HepG2 (cell line): ENCODE results near the gene ATAD3C. TPM values are rescaled to one million over a fixed set of nuclear protein-coding genes. Genes with fewer than 3 reads are reported as not detected.

Experiments used
- ARHGAP35 ChIP-seq: sonication (generic); formaldehyde crosslinking; IDR thresholded peaks from 2 replicates; pipeline ENCODE4 v1.9.0; 2022; ENCODE audit warnings: mild to moderate bottlenecking, inconsistent platforms, moderate library complexity, missing genetic modification reagents, borderline replicate concordance
- ATRX ChIP-seq: sonication (generic); formaldehyde crosslinking; IDR thresholded peaks from 2 replicates; pipeline ENCODE4 v1.4.0; 2020; ENCODE audit warnings: missing genetic modification reagents, borderline replicate concordance
- BRF2 ChIP-seq: sonication (generic); formaldehyde crosslinking; IDR thresholded peaks from 2 replicates; pipeline ENCODE4 v1.8.1; 2022; ENCODE audit warnings: mild to moderate bottlenecking, missing genetic modification reagents
- CTCF ChIP-seq: sonication (generic); formaldehyde crosslinking; IDR thresholded peaks from 2 replicates; pipeline ENCODE4 v1.5.0; 2020; ENCODE audit warnings: mild to moderate bottlenecking, missing genetic modification reagents, moderate library complexity
- DNMT1 ChIP-seq: sonication (generic); formaldehyde crosslinking; IDR thresholded peaks from 2 replicates; pipeline ENCODE4 v1.5.1; 2020; ENCODE audit warnings: mild to moderate bottlenecking, missing genetic modification reagents
- FOXA1 ChIP-seq, 2 experiments: fragments of 450-650 bp in 1 of 2; sonication (generic) in 1 of 2; formaldehyde crosslinking in 1 of 2; IDR thresholded peaks; 2 replicates each; pipeline versions ENCODE4 v1.4.0 to v1.6.1; 2016 to 2020; ENCODE audit warnings: missing genetic modification reagents in 1 of 2
- LCORL ChIP-seq, 2 experiments: fragments of 450-650 bp in 1 of 2; sonication (generic) in 1 of 2; formaldehyde crosslinking in 1 of 2; IDR thresholded peaks; 2 replicates each; pipeline versions ENCODE4 v1.5.0 to v1.6.1; 2017 to 2020; ENCODE audit warnings: antibody characterized with exemption in 1 of 2, missing genetic modification reagents in 1 of 2
- MXD4 ChIP-seq: IDR thresholded peaks from 2 replicates; pipeline ENCODE4 v1.6.1; 2016; ENCODE audit warnings: mild to moderate bottlenecking, missing biosample characterization, missing genetic modification reagents
- SOX5 ChIP-seq: IDR thresholded peaks from 2 replicates; pipeline ENCODE4 v1.6.1; 2016; ENCODE audit warnings: borderline replicate concordance
- SRSF1 ChIP-seq: fragments of 200-400 bp; formaldehyde crosslinking; optimal IDR thresholded peaks from 2 replicates; pipeline ENCODE3; 2017; ENCODE audit warnings: mild to moderate bottlenecking, low read depth, low read length, moderate library complexity
- SYNCRIP ChIP-seq: fragments of 200-400 bp; formaldehyde crosslinking; IDR thresholded peaks from 2 replicates; pipeline ENCODE4 v1.6.1; 2018; ENCODE audit warnings: mild to moderate bottlenecking, low read depth, low read length; ENCODE audit not compliant: insufficient read depth
- WIZ ChIP-seq: sonication (generic); formaldehyde crosslinking; IDR thresholded peaks from 2 replicates; pipeline ENCODE4 v1.5.1; 2020; ENCODE audit warnings: mild to moderate bottlenecking, missing genetic modification reagents
- ZBTB1 ChIP-seq: sonication (generic); formaldehyde crosslinking; IDR thresholded peaks from 2 replicates; pipeline ENCODE4 v1.4.0; 2020; ENCODE audit warnings: missing genetic modification reagents, borderline replicate concordance
- ZFP90 ChIP-seq: sonication (generic); formaldehyde crosslinking; IDR thresholded peaks from 2 replicates; pipeline ENCODE4 v1.8.0; 2022; ENCODE audit warnings: missing genetic modification reagents, mild to moderate bottlenecking, inconsistent platforms, borderline replicate concordance
- ZFYVE20 ChIP-seq: sonication (generic); formaldehyde crosslinking; IDR thresholded peaks from 2 replicates; pipeline ENCODE4 v1.8.0; 2023; ENCODE audit warnings: low read depth, mild to moderate bottlenecking, moderate library complexity, missing genetic modification reagents, borderline replicate concordance
- ZNF318 ChIP-seq: sonication (generic); formaldehyde crosslinking; IDR thresholded peaks from 2 replicates; pipeline ENCODE4 v1.4.0; 2020; ENCODE audit warnings: mild to moderate bottlenecking, missing genetic modification reagents
- ZNF331 ChIP-seq: sonication (generic); formaldehyde crosslinking; IDR thresholded peaks from 2 replicates; pipeline ENCODE4 v1.4.0; 2020; ENCODE audit warnings: missing genetic modification reagents
- ZNF773 ChIP-seq: sonication (generic); formaldehyde crosslinking; IDR thresholded peaks from 2 replicates; pipeline ENCODE4 v1.4.0; 2020; ENCODE audit warnings: missing genetic modification reagents, borderline replicate concordance
- ZNF841 ChIP-seq: sonication (generic); formaldehyde crosslinking; IDR thresholded peaks from 2 replicates; pipeline ENCODE4 v1.8.1; 2023; ENCODE audit warnings: missing genetic modification reagents, borderline replicate concordance
- ZNF891 ChIP-seq: sonication (generic); formaldehyde crosslinking; IDR thresholded peaks from 2 replicates; pipeline ENCODE4 v1.5.0; 2020; ENCODE audit warnings: mild to moderate bottlenecking, missing genetic modification reagents
- polyA plus RNA-seq, 8 experiments: library from polyadenylated mRNA; depleted of rRNA in 3 of 8; stranded (reverse) in 7 of 8; unstranded in 1 of 8; fragments of >200 nt; fragmentation: Illumina TruSeq in 4 of 8; extraction: Trizol in 4 of 8; gene quantifications; 2 replicates each; pipeline versions ENCODE4 v1.2.1 to v1.2.3, GENCODE V29; 2011 to 2016; ENCODE audit warnings: low read depth in 4 of 8, missing spikeins in 1 of 8, mixed read lengths in 1 of 8; ENCODE audit not compliant: insufficient read depth in 1 of 8
- total RNA-seq, 5 experiments: library from RNA; depleted of rRNA; stranded (reverse); fragments of >200 nt; fragmentation: Illumina TruSeq; extraction: Trizol; gene quantifications; 2 replicates each; pipeline ENCODE4 v1.2.3, GENCODE V29; 2016; ENCODE audit warnings: low read depth in 1 of 5

ATAD3C gene
- total and polyA plus RNA-seq, 2 of the 13 experiments (the other 11 are each of a cell fraction or from before 2014, with no cell fraction given), result 2.4 to 3.2 TPM

- TF ChIP-seq ZNF841 (CRISPR knock-in tag) (no peak), ZBTB1 (CRISPR knock-in tag) (no peak), ZNF891 (CRISPR knock-in tag) (peak; percentile 13; the same call in 1 of the 2 replicates), ZNF331 (CRISPR knock-in tag) (peak; percentile 17; the same call in 1 of the 2 replicates), SRSF1 (no peak), ATRX (no peak), CTCF (no peak), LCORL (IDR thresholded peaks at IDR 0.05) (no peak), LCORL (CRISPR knock-in tag; IDR thresholded peaks at IDR 0.05) (0 out of 2 replicates have a peak, but pooled peaks have one; percentile 12), ZNF773 (CRISPR knock-in tag) (no peak), ARHGAP35 (CRISPR knock-in tag) (no peak), FOXA1 (IDR thresholded peaks at IDR 0.05) (no peak), FOXA1 (CRISPR knock-in tag; IDR thresholded peaks at IDR 0.05) (peak; percentile 91), MXD4 (CRISPR knock-in tag) (no peak), SYNCRIP (no peak), ZFP90 (no peak), ZFYVE20 (no peak), BRF2 (CRISPR knock-in tag) (no peak), ZNF318 (CRISPR knock-in tag) (no peak), SOX5 (CRISPR knock-in tag) (peak; percentile 10; the same call in 1 of the 2 replicates), WIZ (CRISPR knock-in tag) (no peak), DNMT1 (CRISPR knock-in tag) (no peak)
Observed at GRCh38 chr1:1429671-1430073, 19.8 kb upstream of the ATAD3C start (continued).
